Measurements from ENCODE around the gene ATP6V0D1.

GRCh38 chr16:67395458-67396158 is 85.3 kb downstream of the ATP6V0D1 start:
- TF ChIP-seq CTCF (IDR thresholded peaks at IDR 0.05): no peak
- TF ChIP-seq POLR2A (IDR thresholded peaks at IDR 0.05): peak in 2 of 3 donors; percentile 33 to 44
